Measurements from ENCODE around the gene ACOT7. TPM values are rescaled to one million over a fixed set of nuclear protein-coding genes. Genes with fewer than 3 reads are reported as not detected.

ACOT7 gene
- total and polyA plus RNA-seq, 2 experiments from 2014 or later = 20.3 to 39.9 TPM

GRCh38 chr1:6258675-6259074 lies 134.9 kb downstream of the ACOT7 start:
- DNase-seq (ENCODE audit: low spot score) = no peak
- no peaks in the 10 kb centered on the region for H3K9me3 ChIP-seq (ENCODE audit: low read depth)
- peaks cover 7% of the 10 kb centered on the region for H3K4me1 ChIP-seq (ENCODE audit: insufficient read depth)
- WGBS (ENCODE audit: low lambda C conversion rate, missing lambda C conversion rate) = 80% methylated on average over 9 of the region's 10 CpGs
- H3K9me2 ChIP-seq (replicated peaks; ENCODE audit: insufficient read depth) = no peaks in the 10 kb centered on the region
- no peak overlapping the region for H3K27ac ChIP-seq
- no peak overlapping the region for H3K4me3 ChIP-seq
- no peaks in the 10 kb centered on the region for H3K79me2 ChIP-seq
- TF ChIP-seq EZH2phosphoT487 (IDR thresholded peaks at IDR 0.05; ENCODE audit: low read depth, severe bottlenecking, unreplicated experiment) (no peak), CTCF (IDR thresholded peaks at IDR 0.05; ENCODE audit: poor library complexity) (no peak), EZH2 (IDR thresholded peaks at IDR 0.05; ENCODE audit: borderline replicate concordance) (no peak)
- no peak overlapping the region for H2AFZ ChIP-seq
- no peaks in the 10 kb centered on the region for H3K27me3 ChIP-seq
- H3K4me2 ChIP-seq = no peak overlapping the region
- H3K36me3 ChIP-seq (replicated peaks; ENCODE audit: insufficient read depth, low read depth) = no peaks in the 10 kb centered on the region
- peaks cover 6% of the 10 kb centered on the region for H4K20me1 ChIP-seq (ENCODE audit: insufficient read depth, poor library complexity, severe bottlenecking)

DNA sequence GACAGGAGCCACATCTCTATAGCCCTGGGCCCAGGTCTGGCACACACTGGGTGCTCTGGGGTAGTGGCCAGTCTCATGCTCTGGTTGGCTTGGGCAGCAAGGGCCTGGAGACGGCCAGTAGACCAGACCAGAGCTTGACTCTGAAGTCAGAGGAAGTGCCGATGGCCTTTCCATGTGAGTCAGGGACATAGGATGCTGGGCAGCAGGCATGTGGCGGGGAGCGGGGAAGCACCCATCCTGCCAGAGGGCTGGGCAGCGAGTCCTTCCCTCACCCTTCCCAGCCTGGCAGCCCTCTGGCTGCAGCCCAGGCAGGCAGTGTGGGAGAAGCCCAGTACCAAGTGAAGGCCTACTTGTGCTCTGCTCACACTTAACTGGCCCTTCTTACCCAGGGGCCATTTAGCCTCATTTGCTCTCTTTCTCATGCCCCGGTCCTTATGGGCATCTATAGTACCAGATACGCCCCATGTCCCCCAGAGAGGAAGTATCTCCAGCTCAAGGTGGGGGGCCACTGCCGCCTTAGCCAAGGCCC lies 136.0 kb downstream of the ACOT7 start:
- H2AFZ ChIP-seq = no peak overlapping the region
- H3K9me3 ChIP-seq (ENCODE audit: low read depth) = no peaks in the 10 kb centered on the region
- H3K27ac ChIP-seq = no peak overlapping the region
- H3K79me2 ChIP-seq = no peaks in the 10 kb centered on the region
- peaks cover 7% of the 10 kb centered on the region for H3K4me1 ChIP-seq (ENCODE audit: insufficient read depth)
- no peaks in the 10 kb centered on the region for H3K36me3 ChIP-seq (replicated peaks; ENCODE audit: insufficient read depth, low read depth)
- TF ChIP-seq EZH2 (IDR thresholded peaks at IDR 0.05; ENCODE audit: borderline replicate concordance) = no peak
- TF ChIP-seq CTCF (IDR thresholded peaks at IDR 0.05; ENCODE audit: poor library complexity) = no peak
- TF ChIP-seq EZH2phosphoT487 (IDR thresholded peaks at IDR 0.05; ENCODE audit: low read depth, severe bottlenecking, unreplicated experiment) = no peak
- DNase-seq (ENCODE audit: low spot score) = no peak
- 94% methylated on average over 8 of the region's 8 CpGs for WGBS (ENCODE audit: low lambda C conversion rate, missing lambda C conversion rate)
- peaks cover 6% of the 10 kb centered on the region for H4K20me1 ChIP-seq (ENCODE audit: insufficient read depth, poor library complexity, severe bottlenecking)
- no peaks in the 10 kb centered on the region for H3K9me2 ChIP-seq (replicated peaks; ENCODE audit: insufficient read depth)
- H3K4me3 ChIP-seq = no peak overlapping the region
- H3K4me2 ChIP-seq = no peak overlapping the region
- no peaks in the 10 kb centered on the region for H3K27me3 ChIP-seq

GRCh38 chr1:6256645-6257044 lies 136.9 kb downstream of the ACOT7 start:
- H3K36me3 ChIP-seq (replicated peaks; ENCODE audit: insufficient read depth, low read depth) = no peaks in the 10 kb centered on the region
- H3K79me2 ChIP-seq = no peaks in the 10 kb centered on the region
- peaks cover 4% of the 10 kb centered on the region for H3K27me3 ChIP-seq
- no peak overlapping the region for H3K27ac ChIP-seq
- H3K9me3 ChIP-seq (ENCODE audit: low read depth) = no peaks in the 10 kb centered on the region
- no peak overlapping the region for H2AFZ ChIP-seq
- no peak for DNase-seq (ENCODE audit: low spot score)
- no peak overlapping the region for H3K4me3 ChIP-seq
- H4K20me1 ChIP-seq (ENCODE audit: insufficient read depth, poor library complexity, severe bottlenecking) = peaks cover 6% of the 10 kb centered on the region
- WGBS (ENCODE audit: low lambda C conversion rate, missing lambda C conversion rate) = 63% methylated on average over 13 of the region's 13 CpGs
- TF ChIP-seq CTCF (IDR thresholded peaks at IDR 0.05; ENCODE audit: poor library complexity) (no peak), EZH2phosphoT487 (IDR thresholded peaks at IDR 0.05; ENCODE audit: low read depth, severe bottlenecking, unreplicated experiment) (no peak), EZH2 (IDR thresholded peaks at IDR 0.05; ENCODE audit: borderline replicate concordance) (no peak)
- H3K4me2 ChIP-seq = no peak overlapping the region
- peaks cover 3% of the 10 kb centered on the region for H3K4me1 ChIP-seq (ENCODE audit: insufficient read depth)
- H3K9me2 ChIP-seq (replicated peaks; ENCODE audit: insufficient read depth) = no peaks in the 10 kb centered on the region
